OCI-LY3 (cell line): ENCODE data around the gene ANKRD55.

ENCODE experiments used
- H2AFZ ChIP-seq: fragments of 200-600, 300-600 bp; shearing (Covaris generic); 2 replicates; pipeline ENCODE4 v1.6.0; 2014; ENCODE audit warnings: antibody characterized with exemption, low read depth, low read length
- H3K27ac ChIP-seq: fragments of 200-600, 300-600 bp; sonication (generic); 2 replicates; pipeline ENCODE4 v1.5.1; 2014; ENCODE audit warnings: mild to moderate bottlenecking, low read length, moderate library complexity, mixed read lengths
- H3K27me3 ChIP-seq: fragments of 200-600, 300-600 bp; sonication (generic); 2 replicates; pipeline ENCODE4 v1.6.1; 2014; ENCODE audit warnings: low read depth, low read length, mixed read lengths
- H3K36me3 ChIP-seq: fragments of 200-600, 300-600 bp; sonication (generic); replicated peaks from 2 replicates; pipeline ENCODE3; 2014; ENCODE audit warnings: low read depth, low read length, mixed read lengths
- H3K4me1 ChIP-seq: fragments of 300-600, 200-600 bp; sonication (generic); 2 replicates; pipeline ENCODE4 v1.6.1; 2014; ENCODE audit warnings: low read length, mixed read lengths
- H3K4me2 ChIP-seq: fragments of 200-600, 300-600 bp; sonication (generic); 2 replicates; pipeline ENCODE4 v1.6.1; 2014; ENCODE audit warnings: low read length, mixed read lengths
- H3K4me3 ChIP-seq: fragments of 300-600, 200-600 bp; sonication (generic); 2 replicates; pipeline ENCODE4 v1.5.1; 2014; ENCODE audit warnings: antibody characterized with exemption, mild to moderate bottlenecking, low read length, moderate library complexity
- H3K79me2 ChIP-seq: fragments of 300-600, 200-600 bp; shearing (Covaris generic); 2 replicates; pipeline ENCODE4 v1.6.1; 2014; ENCODE audit warnings: mild to moderate bottlenecking, low read length, mixed read lengths
- H3K9ac ChIP-seq: fragments of 300-600, 200-600 bp; shearing (Covaris generic); 2 replicates; pipeline ENCODE4 v1.6.0; 2014; ENCODE audit warnings: mild to moderate bottlenecking, low read length, moderate library complexity
- H3K9me3 ChIP-seq: fragments of 200-600, 300-600 bp; shearing (Covaris generic); 2 replicates; pipeline ENCODE4 v1.6.1; 2014; ENCODE audit warnings: low read length, mixed read lengths; ENCODE audit not compliant: insufficient read depth
- H4K20me1 ChIP-seq: fragments of 200-600, 300-600 bp; sonication (generic); 2 replicates; pipeline ENCODE4 v1.6.1; 2016; ENCODE audit warnings: low read length, mixed read lengths; ENCODE audit not compliant: insufficient read depth
- EZH2phosphoT487 ChIP-seq: fragments of 200-600 bp; shearing (Covaris generic); IDR thresholded peaks from 2 replicates; pipeline ENCODE4 v1.6.1; 2018; ENCODE audit warnings: antibody characterized with exemption, mixed run types, low read depth
- TF ChIP-seq, protein P1 (sequence below): fragments of 200-600, 300-600 bp; sonication (generic); IDR thresholded peaks from 2 replicates; pipeline ENCODE4 v1.5.1; 2014; ENCODE audit warnings: antibody characterized with exemption, low read length, low read depth

The ANKRD55 gene

DNA sequence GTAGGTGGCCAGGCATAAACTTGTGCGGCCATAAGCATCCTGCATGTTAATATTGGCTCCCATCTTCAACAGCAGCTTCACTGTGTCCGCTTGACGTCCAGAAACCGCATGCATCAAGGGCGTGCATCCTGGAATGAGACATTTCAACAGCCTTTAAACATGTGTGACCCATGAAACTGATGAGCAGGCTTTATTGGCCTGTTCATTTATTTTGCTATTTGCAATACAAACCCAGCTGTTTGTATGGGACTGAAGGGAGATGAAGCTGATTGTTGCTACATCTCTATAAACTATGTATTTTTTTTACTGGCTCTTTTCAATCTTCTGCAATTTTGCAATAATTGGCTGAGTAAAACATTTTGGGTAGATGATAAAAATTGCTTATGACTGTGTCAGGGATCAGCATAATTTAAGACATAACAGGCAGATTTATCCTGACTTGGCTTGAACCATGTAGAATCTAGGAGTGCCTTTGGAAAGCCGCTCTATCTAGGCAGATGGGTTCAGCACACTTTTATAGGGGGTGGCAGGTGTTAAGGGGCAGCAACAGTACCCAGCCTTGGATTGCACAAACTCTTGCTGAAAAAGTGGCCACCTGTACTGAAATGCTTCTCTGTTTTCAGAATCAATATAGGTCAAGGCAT, 56.9 kb downstream of the ANKRD55 start:
- peaks cover 21% of the 10 kb centered on the region for H3K4me1 ChIP-seq
- no peak for TF ChIP-seq EZH2phosphoT487
- TF ChIP-seq, protein P1, sequence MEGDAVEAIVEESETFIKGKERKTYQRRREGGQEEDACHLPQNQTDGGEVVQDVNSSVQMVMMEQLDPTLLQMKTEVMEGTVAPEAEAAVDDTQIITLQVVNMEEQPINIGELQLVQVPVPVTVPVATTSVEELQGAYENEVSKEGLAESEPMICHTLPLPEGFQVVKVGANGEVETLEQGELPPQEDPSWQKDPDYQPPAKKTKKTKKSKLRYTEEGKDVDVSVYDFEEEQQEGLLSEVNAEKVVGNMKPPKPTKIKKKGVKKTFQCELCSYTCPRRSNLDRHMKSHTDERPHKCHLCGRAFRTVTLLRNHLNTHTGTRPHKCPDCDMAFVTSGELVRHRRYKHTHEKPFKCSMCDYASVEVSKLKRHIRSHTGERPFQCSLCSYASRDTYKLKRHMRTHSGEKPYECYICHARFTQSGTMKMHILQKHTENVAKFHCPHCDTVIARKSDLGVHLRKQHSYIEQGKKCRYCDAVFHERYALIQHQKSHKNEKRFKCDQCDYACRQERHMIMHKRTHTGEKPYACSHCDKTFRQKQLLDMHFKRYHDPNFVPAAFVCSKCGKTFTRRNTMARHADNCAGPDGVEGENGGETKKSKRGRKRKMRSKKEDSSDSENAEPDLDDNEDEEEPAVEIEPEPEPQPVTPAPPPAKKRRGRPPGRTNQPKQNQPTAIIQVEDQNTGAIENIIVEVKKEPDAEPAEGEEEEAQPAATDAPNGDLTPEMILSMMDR = no peak
- no peak overlapping the region for H3K4me2 ChIP-seq
- H2AFZ ChIP-seq = no peak overlapping the region
- no peaks in the 10 kb centered on the region for H3K79me2 ChIP-seq
- no peak overlapping the region for H3K27ac ChIP-seq
- H3K4me3 ChIP-seq = no peak overlapping the region
- no peaks in the 10 kb centered on the region for H3K36me3 ChIP-seq
- no peaks in the 10 kb centered on the region for H3K27me3 ChIP-seq
- no peak overlapping the region for H3K9ac ChIP-seq
- no peaks in the 10 kb centered on the region for H3K9me3 ChIP-seq
- H4K20me1 ChIP-seq = no peaks in the 10 kb centered on the region

DNA sequence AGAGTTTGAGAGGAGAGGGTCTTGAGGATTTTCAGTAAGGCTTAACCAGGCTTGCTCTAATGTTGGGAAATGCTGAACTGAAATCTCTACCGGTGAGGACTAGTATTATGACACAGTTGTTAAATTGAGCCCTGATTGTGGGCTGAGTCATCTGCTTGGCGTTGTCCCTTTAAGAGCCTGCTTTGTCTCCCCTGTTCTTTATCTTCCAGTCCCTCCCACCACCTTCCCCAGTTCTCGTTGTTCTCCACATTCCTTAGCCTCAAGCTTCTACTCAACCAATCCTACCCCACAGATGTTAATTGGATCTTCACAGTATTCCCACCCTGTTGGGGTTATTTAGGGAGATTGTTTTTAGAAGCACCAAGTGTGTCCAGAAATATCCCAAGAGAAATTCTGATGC, 57.6 kb downstream of the ANKRD55 start:
- H2AFZ ChIP-seq = peak overlapping the region; percentile 69; the same call in 1 of the 2 replicates
- no peak overlapping the region for H3K27ac ChIP-seq
- no peak overlapping the region for H3K4me2 ChIP-seq

DNA sequence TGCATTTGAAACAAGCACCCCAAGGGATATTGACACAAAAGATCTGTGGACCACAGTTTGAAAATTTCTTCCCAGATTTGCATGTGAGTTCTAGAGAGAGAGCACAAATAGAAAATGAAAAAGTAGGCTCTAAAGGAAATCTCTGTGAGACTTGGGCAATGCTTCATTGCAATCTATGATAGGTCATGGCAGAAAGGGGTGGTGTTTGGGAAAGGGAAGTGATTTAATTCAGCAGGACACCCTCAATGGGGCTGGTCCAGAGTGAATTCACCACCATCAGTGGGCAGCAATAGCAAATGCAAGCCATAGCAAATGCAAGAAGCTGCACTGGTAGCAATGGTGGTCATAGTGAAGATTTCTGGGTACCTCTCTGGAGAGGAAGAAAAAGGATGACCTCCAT, 58.1 kb downstream of the ANKRD55 start:
- Histone ChIP-seq H3K27me3 (no peaks in the 10 kb centered on the region), H3K9ac (no peak overlapping the region), H3K36me3 (no peaks in the 10 kb centered on the region), H3K79me2 (no peaks in the 10 kb centered on the region), H3K4me3 (no peak overlapping the region), H3K27ac (no peak overlapping the region), H3K4me2 (0 out of 2 replicates have a peak overlapping the region, but pooled peaks have one; percentile 15), H4K20me1 (no peaks in the 10 kb centered on the region), H3K9me3 (no peaks in the 10 kb centered on the region), H2AFZ (peak overlapping the region; percentile 69; the same call in 1 of the 2 replicates), H3K4me1 (peaks cover 21% of the 10 kb centered on the region)
- no peak for TF ChIP-seq EZH2phosphoT487
- TF ChIP-seq, protein P1 = no peak

More for the DNA sequence above, 57.6 kb downstream of the ANKRD55 start:
- no peaks in the 10 kb centered on the region for H3K27me3 ChIP-seq
- H3K4me1 ChIP-seq = peaks cover 21% of the 10 kb centered on the region
- no peaks in the 10 kb centered on the region for H3K79me2 ChIP-seq
- no peaks in the 10 kb centered on the region for H3K36me3 ChIP-seq
- H4K20me1 ChIP-seq = no peaks in the 10 kb centered on the region
- H3K9me3 ChIP-seq = no peaks in the 10 kb centered on the region
- H3K4me3 ChIP-seq = no peak overlapping the region
- H3K9ac ChIP-seq = no peak overlapping the region
- TF ChIP-seq, protein P1 = no peak
- TF ChIP-seq EZH2phosphoT487 = no peak

DNA sequence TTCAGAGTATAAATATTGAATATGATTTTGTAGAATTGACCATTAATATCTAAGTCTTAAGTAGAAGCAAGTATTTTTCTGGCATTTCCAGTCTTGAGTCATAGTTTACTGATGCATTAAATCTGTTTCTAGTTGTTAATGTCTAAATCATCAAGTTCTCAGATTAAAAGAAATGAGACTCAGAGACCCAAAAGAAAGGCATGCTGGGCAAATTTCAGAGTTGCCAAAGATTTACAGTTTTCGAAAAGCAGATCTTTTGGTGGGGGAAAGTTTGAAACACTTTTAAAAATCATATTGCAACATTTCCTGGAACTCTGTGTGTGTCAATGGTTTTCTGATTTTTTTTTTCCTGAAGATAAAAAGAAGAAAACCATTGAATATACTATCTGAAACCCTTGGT, 60.9 kb downstream of the ANKRD55 start:
- Histone ChIP-seq H3K27me3 (no peaks in the 10 kb centered on the region), H3K9me3 (no peaks in the 10 kb centered on the region), H3K4me2 (0 out of 2 replicates have a peak overlapping the region, but pooled peaks have one; percentile 1), H3K79me2 (no peaks in the 10 kb centered on the region), H2AFZ (no peak overlapping the region), H4K20me1 (no peaks in the 10 kb centered on the region), H3K27ac (no peak overlapping the region), H3K36me3 (no peaks in the 10 kb centered on the region), H3K4me3 (no peak overlapping the region), H3K9ac (no peak overlapping the region), H3K4me1 (peaks cover 35% of the 10 kb centered on the region)
- TF ChIP-seq, protein P1 = no peak
- no peak for TF ChIP-seq EZH2phosphoT487
